HUES64 (cell line): Measurements from ENCODE around the gene TLL2.

Experiments used
- H3K27ac ChIP-seq: 2 replicates; pipeline ENCODE4 v1.7.0; 2013; ENCODE audit warnings: low read depth, low read length, inconsistent platforms
- H3K27me3 ChIP-seq: 2 replicates; pipeline ENCODE4 v1.6.1; 2013; ENCODE audit warnings: mild to moderate bottlenecking, low read length; ENCODE audit not compliant: insufficient read depth
- H3K36me3 ChIP-seq: 2 replicates; pipeline ENCODE4 v1.6.1; 2013; ENCODE audit warnings: mild to moderate bottlenecking, low read length; ENCODE audit not compliant: insufficient read depth
- H3K4me1 ChIP-seq: 2 replicates; pipeline ENCODE4 v1.6.1; 2013; ENCODE audit warnings: mild to moderate bottlenecking, low read length, moderate library complexity; ENCODE audit not compliant: insufficient read depth
- H3K4me3 ChIP-seq: 2 replicates; pipeline ENCODE4 v1.5.1; 2013; ENCODE audit warnings: mild to moderate bottlenecking, low read length, moderate library complexity
- H3K9ac ChIP-seq: 2 replicates; pipeline ENCODE4 v1.6.1; 2013; ENCODE audit warnings: mild to moderate bottlenecking, low read depth, low read length
- H3K9me3 ChIP-seq: 2 replicates; pipeline ENCODE4 v1.6.1; 2013; ENCODE audit warnings: low read depth, low read length; ENCODE audit not compliant: insufficient read depth
- WGBS: fragments of 150-250, 120-280 bp; methylation state at CpG from one replicate; pipeline ENCODE4 v1.1.7; 2013; ENCODE audit warnings: missing lambda C conversion rate; 5-methylcytosine and 5-hydroxymethylcytosine counted together

The TLL2 gene

GRCh38 chr10:96367470-96367869 lies 146.3 kb downstream of the TLL2 start:
- Histone ChIP-seq H3K27ac (no peak overlapping the region), H3K36me3 (no peaks in the 10 kb centered on the region), H3K9me3 (no peaks in the 10 kb centered on the region), H3K27me3 (no peaks in the 10 kb centered on the region), H3K4me1 (0 out of 2 replicates have a peak, but pooled peaks cover 3% of the 10 kb centered on the region), H3K9ac (no peak overlapping the region), H3K4me3 (no peak overlapping the region)
- WGBS = 97% methylated on average over 4 of the region's 4 CpGs

DNA sequence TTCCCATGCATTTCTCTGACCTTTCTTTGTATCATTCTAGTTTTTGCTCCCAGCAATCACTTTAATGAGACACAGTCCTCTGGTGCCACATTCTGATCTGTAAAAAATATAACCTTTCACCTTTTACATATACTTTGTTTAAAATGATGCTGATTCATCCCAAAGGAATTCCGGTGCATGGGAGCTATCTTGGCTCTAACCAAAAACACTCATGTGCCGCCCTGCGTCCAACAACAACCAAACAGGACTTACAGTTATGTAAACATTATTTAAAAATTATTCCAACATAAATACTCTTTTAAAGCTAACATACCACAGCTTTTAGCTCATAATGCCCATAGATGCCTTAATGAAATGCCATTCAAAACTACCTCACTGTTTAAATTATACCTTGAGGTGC lies 147.2 kb downstream of the TLL2 start:
- no peaks in the 10 kb centered on the region for H3K4me1 ChIP-seq
- 96% methylated on average over 3 of the region's 3 CpGs for WGBS
- H3K27me3 ChIP-seq = no peaks in the 10 kb centered on the region
- H3K36me3 ChIP-seq = no peaks in the 10 kb centered on the region
- no peak overlapping the region for H3K9ac ChIP-seq
- H3K4me3 ChIP-seq = no peak overlapping the region
- no peak overlapping the region for H3K27ac ChIP-seq
- no peaks in the 10 kb centered on the region for H3K9me3 ChIP-seq

DNA sequence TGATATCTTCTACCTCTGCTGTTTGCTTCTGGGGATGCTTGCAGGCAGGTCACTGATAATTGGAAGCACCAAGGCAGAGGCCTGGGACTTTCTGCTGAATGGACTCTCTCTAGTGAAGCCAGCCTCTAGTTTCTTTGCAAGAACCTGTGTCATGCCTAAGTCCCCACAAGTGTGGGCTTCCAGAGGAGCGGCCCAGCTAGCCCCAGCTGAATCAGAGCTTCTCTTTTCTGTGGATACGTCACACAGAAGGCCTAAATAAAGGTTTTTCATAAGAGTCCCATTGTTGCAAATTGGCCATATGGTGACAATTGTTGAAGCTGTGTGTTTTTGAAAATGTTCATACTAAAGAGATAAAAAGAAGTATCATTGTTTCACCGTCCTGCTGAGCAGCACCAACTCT lies 148.2 kb downstream of the TLL2 start:
- Histone ChIP-seq H3K4me3 (no peak overlapping the region), H3K4me1 (no peaks in the 10 kb centered on the region), H3K27me3 (no peaks in the 10 kb centered on the region), H3K9me3 (no peaks in the 10 kb centered on the region), H3K9ac (no peak overlapping the region), H3K27ac (no peak overlapping the region), H3K36me3 (no peaks in the 10 kb centered on the region)
- 90% methylated on average over 3 of the region's 3 CpGs for whole genome bisulfite sequencing

DNA sequence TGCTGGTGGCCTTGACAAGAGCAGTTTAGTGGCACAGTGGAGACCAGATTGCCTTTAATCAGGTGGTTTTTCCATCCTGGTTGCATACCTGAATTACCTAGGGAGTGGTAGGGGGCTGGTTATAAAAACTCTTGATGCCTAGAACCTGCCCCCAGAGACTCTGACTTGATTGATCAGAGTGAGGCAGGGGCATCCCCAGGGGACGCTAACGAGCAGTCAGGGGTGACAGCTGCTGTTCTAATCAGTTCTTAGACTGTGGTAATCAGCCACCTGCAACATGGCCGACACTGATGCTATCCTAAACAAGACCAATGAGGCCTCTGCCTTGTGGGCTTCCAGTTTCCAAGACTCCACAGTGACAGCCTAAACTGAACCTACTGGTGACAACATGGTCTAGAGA lies 153.0 kb downstream of the TLL2 start:
- Histone ChIP-seq H3K9me3 (no peaks in the 10 kb centered on the region), H3K4me1 (no peaks in the 10 kb centered on the region), H3K27ac (no peak overlapping the region), H3K4me3 (no peak overlapping the region), H3K9ac (no peak overlapping the region), H3K27me3 (no peaks in the 10 kb centered on the region), H3K36me3 (no peaks in the 10 kb centered on the region)
- 95% methylated on average over 3 of the region's 3 CpGs for WGBS

DNA sequence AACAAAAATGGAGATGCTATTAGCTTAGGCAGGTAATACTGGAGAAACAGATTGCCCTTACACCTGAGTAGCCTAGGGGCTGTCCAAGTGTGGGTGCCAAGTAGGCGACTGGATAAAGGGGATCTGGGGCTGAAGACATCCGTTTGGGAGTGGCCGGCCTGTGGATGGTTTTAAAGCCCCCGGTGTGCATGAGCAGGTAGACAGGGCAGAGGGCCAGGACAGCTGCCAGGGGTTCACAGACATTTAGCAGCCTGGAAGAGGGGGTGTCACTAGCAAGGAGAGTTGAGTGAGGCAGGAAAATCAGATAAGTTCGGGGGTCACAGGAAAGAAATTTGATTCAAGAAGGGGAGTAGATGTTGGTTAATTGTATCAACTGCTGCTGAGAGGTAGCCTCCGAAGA lies 153.4 kb downstream of the TLL2 start:
- Histone ChIP-seq H3K36me3 (no peaks in the 10 kb centered on the region), H3K27me3 (no peaks in the 10 kb centered on the region), H3K9ac (no peak overlapping the region), H3K4me1 (no peaks in the 10 kb centered on the region), H3K9me3 (no peaks in the 10 kb centered on the region), H3K27ac (no peak overlapping the region), H3K4me3 (no peak overlapping the region)
- WGBS = 93% methylated on average over 6 of the region's 6 CpGs

DNA sequence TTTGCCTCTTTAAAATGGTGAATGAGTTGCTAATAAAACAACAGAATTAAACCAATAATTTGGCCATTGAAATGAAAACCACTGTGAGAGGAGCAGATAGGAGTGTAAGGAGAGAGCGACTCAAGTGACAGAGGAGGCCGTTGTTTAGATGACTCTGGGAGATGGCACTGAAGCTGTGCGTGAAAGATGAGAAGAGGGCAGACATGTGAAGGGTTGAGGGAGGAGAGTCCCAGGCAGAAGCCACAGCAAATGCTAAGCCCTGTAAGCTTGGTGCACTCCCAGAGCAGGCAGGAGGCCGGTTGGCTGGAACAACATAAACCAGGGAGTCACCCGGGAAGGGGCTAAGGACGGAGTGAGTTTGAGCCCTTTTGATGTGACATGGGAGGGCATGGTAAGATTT lies 154.1 kb downstream of the TLL2 start:
- Histone ChIP-seq H3K36me3 (no peaks in the 10 kb centered on the region), H3K9me3 (no peaks in the 10 kb centered on the region), H3K4me3 (no peak overlapping the region), H3K27me3 (no peaks in the 10 kb centered on the region), H3K27ac (no peak overlapping the region), H3K9ac (no peak overlapping the region), H3K4me1 (no peaks in the 10 kb centered on the region)
- 86% methylated on average over 6 of the region's 6 CpGs for WGBS

DNA sequence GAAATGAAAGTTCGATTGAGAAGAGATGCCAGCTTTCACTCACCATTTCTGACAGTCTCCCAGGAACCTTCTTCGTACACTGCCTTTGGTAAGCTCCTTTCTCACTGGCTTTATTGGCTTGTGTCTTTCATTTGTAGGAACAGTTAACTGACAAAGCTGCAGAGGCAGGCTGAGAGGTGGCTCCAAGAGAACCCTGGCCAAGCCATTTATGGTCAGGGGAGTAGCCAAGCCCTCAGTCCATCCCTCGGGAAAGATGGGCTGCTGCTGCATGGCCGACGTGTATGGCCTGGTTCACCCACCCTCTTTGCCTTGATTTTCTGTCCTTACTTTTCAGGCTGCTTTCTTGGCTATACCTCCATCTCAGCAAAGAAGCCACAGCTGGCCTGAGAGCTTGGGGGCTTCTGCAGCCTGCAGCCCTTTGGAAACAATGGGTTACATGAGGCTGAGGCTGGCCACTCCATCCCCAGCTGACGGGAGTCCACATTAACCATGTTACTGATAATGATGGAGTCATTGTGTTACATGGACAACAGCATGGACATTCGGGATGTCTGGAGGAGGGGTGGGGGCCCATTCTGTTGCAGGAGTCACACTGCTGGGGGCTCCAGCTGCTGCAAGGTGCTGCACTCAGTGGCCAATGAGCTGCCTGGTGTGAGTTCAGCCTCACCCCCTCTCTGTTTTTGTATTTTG lies 154.7 kb downstream of the TLL2 start, which contains the start of gene OPALIN:
Gene OPALIN (minus strand): TSS at position 152 of the 690 bp plus-strand sequence. CDS start 106 bp downstream, at position 46.
- H3K4me1 ChIP-seq = no peaks in the 10 kb centered on the region
- H3K9me3 ChIP-seq = no peaks in the 10 kb centered on the region
- no peak within 1 kb of the TSS for H3K9ac ChIP-seq
- H3K27ac ChIP-seq = no peak within 1 kb of the TSS
- H3K27me3 ChIP-seq = no peaks in the 10 kb centered on the region
- no peaks in the 10 kb centered on the region for H3K36me3 ChIP-seq
- whole genome bisulfite sequencing = 87% methylated on average over 6 of the region's 7 CpGs
- no peak within 1 kb of the TSS for H3K4me3 ChIP-seq

- Histone ChIP-seq H3K4me3 (no peak overlapping the region), H3K9me3 (no peaks in the 10 kb centered on the region), H3K27me3 (no peaks in the 10 kb centered on the region), H3K4me1 (peaks cover 2% of the 10 kb centered on the region; the same call in 1 of the 2 replicates), H3K27ac (no peak overlapping the region), H3K9ac (no peak overlapping the region), H3K36me3 (no peaks in the 10 kb centered on the region)
- WGBS = 82% methylated on average over 8 of the region's 8 CpGs
Measured at GRCh38 chr10:96357038-96357620, 156.6 kb downstream of the TLL2 start.

GRCh38 chr10:96352582-96352981 lies 161.1 kb downstream of the TLL2 start:
- no peak overlapping the region for H3K27ac ChIP-seq
- H3K4me1 ChIP-seq = peaks cover 6% of the 10 kb centered on the region
- no peaks in the 10 kb centered on the region; the same call in 1 of the 2 replicates for H3K9me3 ChIP-seq
- no peaks in the 10 kb centered on the region for H3K36me3 ChIP-seq
- 72% methylated on average over 4 of the region's 4 CpGs for WGBS
- H3K27me3 ChIP-seq = no peaks in the 10 kb centered on the region
- H3K4me3 ChIP-seq = no peak overlapping the region
- no peak overlapping the region for H3K9ac ChIP-seq

- no peak overlapping the region for H3K9ac ChIP-seq
- no peak overlapping the region for H3K4me3 ChIP-seq
- H3K9me3 ChIP-seq = no peaks in the 10 kb centered on the region; the same call in 1 of the 2 replicates
- H3K4me1 ChIP-seq = peaks cover 6% of the 10 kb centered on the region
- H3K27me3 ChIP-seq = no peaks in the 10 kb centered on the region
- H3K27ac ChIP-seq = no peak overlapping the region
- no peaks in the 10 kb centered on the region for H3K36me3 ChIP-seq
Measured at GRCh38 chr10:96352027-96352426, 161.7 kb downstream of the TLL2 start.

GRCh38 chr10:96346295-96346694 lies 167.4 kb downstream of the TLL2 start:
- no peak overlapping the region for H3K9ac ChIP-seq
- WGBS = 85% methylated on average over 1 of the region's 1 CpG
- H3K4me3 ChIP-seq = no peak overlapping the region
- peaks cover 15% of the 10 kb centered on the region for H3K9me3 ChIP-seq
- peak overlapping the region; percentile 79; the same call in 1 of the 2 replicates for H3K27ac ChIP-seq
- no peaks in the 10 kb centered on the region; the same call in 1 of the 2 replicates for H3K36me3 ChIP-seq
- peaks cover 23% of the 10 kb centered on the region for H3K4me1 ChIP-seq
- peaks cover 4% of the 10 kb centered on the region; the same call in 1 of the 2 replicates for H3K27me3 ChIP-seq
